Breast epithelium (tissue), 3 donors: ENCODE measurements around the gene RXRB.

ENCODE experiments used
- CTCF ChIP-seq, 3 donors: fragments of 450-650 bp; IDR thresholded peaks; one replicate each; pipeline ENCODE4 v1.5.1; 2016 to 2017; ENCODE audit warnings: antibody characterized with exemption in 3 of 3, mild to moderate bottlenecking in 3 of 3, moderate library complexity in 3 of 3
- POLR2A ChIP-seq: fragments of 450-650 bp; IDR thresholded peaks from one replicate; pipeline ENCODE4 v1.6.1; 2016; ENCODE audit warnings: antibody characterized with exemption, mild to moderate bottlenecking, moderate library complexity
- POLR2AphosphoS5 ChIP-seq, 3 donors: sonication (generic); formaldehyde crosslinking; IDR thresholded peaks; one replicate each; pipeline ENCODE4 v1.6.1; 2017; ENCODE audit warnings: antibody characterized with exemption in 3 of 3

GRCh38 chr6:33205191-33206026 is 4.9 kb upstream of the RXRB start:
- TF ChIP-seq CTCF (IDR thresholded peaks at IDR 0.05) (no peak), POLR2AphosphoS5 (IDR thresholded peaks at IDR 0.05) (no peak), POLR2A (no peak)
